ENCODE data around the gene RAB27A. TPM values are rescaled to one million over a fixed set of nuclear protein-coding genes. Genes with fewer than 3 reads are reported as not detected.
A peak's percentile ranks its signal among the peaks of the same experiment; 100 is the strongest.

Gene RAB27A
- total RNA-seq, 1 donor, result 7.2 TPM

DNA sequence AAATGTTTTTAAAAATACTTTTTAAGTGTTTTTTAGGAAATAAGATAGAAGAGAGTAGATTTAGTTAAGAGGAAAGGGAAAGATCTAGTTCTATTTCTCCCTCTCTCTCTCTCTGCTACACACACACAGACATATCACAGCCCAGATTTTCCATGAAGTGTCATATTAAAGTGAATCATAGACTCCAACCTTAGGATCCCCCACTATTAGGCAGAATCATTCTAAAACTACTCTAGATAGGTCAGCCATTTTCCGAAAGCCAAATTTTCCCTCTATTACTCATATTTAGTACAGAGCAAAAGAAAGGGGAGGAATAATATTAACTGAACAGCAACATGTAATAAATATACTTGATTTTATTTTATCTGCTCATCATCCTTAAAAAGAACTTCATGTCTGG, 47.7 kb downstream of the RAB27A start:
- no peaks in the 10 kb centered on the region for H4K20me1 ChIP-seq (ENCODE audit: insufficient read depth, low read length)
- no peak overlapping the region for H3K4me2 ChIP-seq (ENCODE audit: insufficient read depth, low read length)
- H3K27me3 ChIP-seq (ENCODE audit: insufficient read depth, low read length), result no peaks in the 10 kb centered on the region
- H3K79me2 ChIP-seq (ENCODE audit: insufficient read depth, low read length), result no peaks in the 10 kb centered on the region
- H2AFZ ChIP-seq (ENCODE audit: low read length), result no peak overlapping the region
- DNase-seq (ENCODE audit: insufficient read length, low spot score, missing footprints), result no peak
- no peaks in the 10 kb centered on the region for H3K36me3 ChIP-seq (ENCODE audit: insufficient read depth, low read length)
- peak overlapping the region; percentile 28 for H3K27ac ChIP-seq (ENCODE audit: low read depth, low read length)
- H3K4me1 ChIP-seq (ENCODE audit: insufficient read depth, low read length), result no peaks in the 10 kb centered on the region
- H3K4me3 ChIP-seq (ENCODE audit: insufficient read depth, low read length), result no peak overlapping the region
- TF ChIP-seq, protein P1, sequence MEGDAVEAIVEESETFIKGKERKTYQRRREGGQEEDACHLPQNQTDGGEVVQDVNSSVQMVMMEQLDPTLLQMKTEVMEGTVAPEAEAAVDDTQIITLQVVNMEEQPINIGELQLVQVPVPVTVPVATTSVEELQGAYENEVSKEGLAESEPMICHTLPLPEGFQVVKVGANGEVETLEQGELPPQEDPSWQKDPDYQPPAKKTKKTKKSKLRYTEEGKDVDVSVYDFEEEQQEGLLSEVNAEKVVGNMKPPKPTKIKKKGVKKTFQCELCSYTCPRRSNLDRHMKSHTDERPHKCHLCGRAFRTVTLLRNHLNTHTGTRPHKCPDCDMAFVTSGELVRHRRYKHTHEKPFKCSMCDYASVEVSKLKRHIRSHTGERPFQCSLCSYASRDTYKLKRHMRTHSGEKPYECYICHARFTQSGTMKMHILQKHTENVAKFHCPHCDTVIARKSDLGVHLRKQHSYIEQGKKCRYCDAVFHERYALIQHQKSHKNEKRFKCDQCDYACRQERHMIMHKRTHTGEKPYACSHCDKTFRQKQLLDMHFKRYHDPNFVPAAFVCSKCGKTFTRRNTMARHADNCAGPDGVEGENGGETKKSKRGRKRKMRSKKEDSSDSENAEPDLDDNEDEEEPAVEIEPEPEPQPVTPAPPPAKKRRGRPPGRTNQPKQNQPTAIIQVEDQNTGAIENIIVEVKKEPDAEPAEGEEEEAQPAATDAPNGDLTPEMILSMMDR (IDR thresholded peaks at IDR 0.05; ENCODE audit: extremely low read depth, low read depth, low read length), result no peak
- H3K9me3 ChIP-seq (ENCODE audit: low read depth, low read length), result no peaks in the 10 kb centered on the region

- Histone ChIP-seq H3K79me2 (ENCODE audit: insufficient read depth, low read length) (no peaks in the 10 kb centered on the region), H2AFZ (ENCODE audit: low read length) (no peak overlapping the region), H3K4me3 (ENCODE audit: insufficient read depth, low read length) (no peak overlapping the region), H3K27ac (ENCODE audit: low read depth, low read length) (no peak overlapping the region), H3K36me3 (ENCODE audit: insufficient read depth, low read length) (no peaks in the 10 kb centered on the region), H3K4me1 (ENCODE audit: insufficient read depth, low read length) (no peaks in the 10 kb centered on the region), H3K27me3 (ENCODE audit: insufficient read depth, low read length) (no peaks in the 10 kb centered on the region), H4K20me1 (ENCODE audit: insufficient read depth, low read length) (no peaks in the 10 kb centered on the region), H3K4me2 (ENCODE audit: insufficient read depth, low read length) (no peak overlapping the region), H3K9me3 (ENCODE audit: low read depth, low read length) (no peaks in the 10 kb centered on the region)
- no peak for DNase-seq (ENCODE audit: insufficient read length, low spot score, missing footprints)
- TF ChIP-seq, protein P1 (IDR thresholded peaks at IDR 0.05; ENCODE audit: extremely low read depth, low read depth, low read length), result no peak
These were observed 48.4 kb downstream of the RAB27A start for GRCh38 chr15:55241186-55241585.

GRCh38 chr15:55240125-55240760, 49.4 kb downstream of the RAB27A start:
- Histone ChIP-seq H2AFZ (ENCODE audit: low read length) (no peak overlapping the region), H3K4me3 (ENCODE audit: insufficient read depth, low read length) (no peak overlapping the region), H3K4me1 (ENCODE audit: insufficient read depth, low read length) (no peaks in the 10 kb centered on the region), H3K27me3 (ENCODE audit: insufficient read depth, low read length) (no peaks in the 10 kb centered on the region), H3K36me3 (ENCODE audit: insufficient read depth, low read length) (no peaks in the 10 kb centered on the region), H4K20me1 (ENCODE audit: insufficient read depth, low read length) (no peaks in the 10 kb centered on the region), H3K79me2 (ENCODE audit: insufficient read depth, low read length) (no peaks in the 10 kb centered on the region), H3K27ac (ENCODE audit: low read depth, low read length) (no peak overlapping the region), H3K9me3 (ENCODE audit: low read depth, low read length) (no peaks in the 10 kb centered on the region), H3K4me2 (ENCODE audit: insufficient read depth, low read length) (no peak overlapping the region)
- TF ChIP-seq, protein P1 (IDR thresholded peaks at IDR 0.05; ENCODE audit: extremely low read depth, low read depth, low read length), result no peak
- no peak for DNase-seq (ENCODE audit: insufficient read length, low spot score, missing footprints)

- TF ChIP-seq, protein P1 (IDR thresholded peaks at IDR 0.05; ENCODE audit: extremely low read depth, low read depth, low read length), result no peak
- Histone ChIP-seq H3K4me3 (ENCODE audit: insufficient read depth, low read length) (no peak overlapping the region), H3K27me3 (ENCODE audit: insufficient read depth, low read length) (no peaks in the 10 kb centered on the region), H3K79me2 (ENCODE audit: insufficient read depth, low read length) (no peaks in the 10 kb centered on the region), H3K4me1 (ENCODE audit: insufficient read depth, low read length) (no peaks in the 10 kb centered on the region), H2AFZ (ENCODE audit: low read length) (no peak overlapping the region), H3K36me3 (ENCODE audit: insufficient read depth, low read length) (no peaks in the 10 kb centered on the region), H4K20me1 (ENCODE audit: insufficient read depth, low read length) (no peaks in the 10 kb centered on the region), H3K27ac (ENCODE audit: low read depth, low read length) (no peak overlapping the region), H3K9me3 (ENCODE audit: low read depth, low read length) (no peaks in the 10 kb centered on the region), H3K4me2 (ENCODE audit: insufficient read depth, low read length) (no peak overlapping the region)
- DNase-seq (ENCODE audit: insufficient read length, low spot score, missing footprints), result no peak
These were observed 50.0 kb downstream of the RAB27A start for GRCh38 chr15:55239440-55240124.

All from osteoblast (primary cell).